Caco-2 (cell line): ENCODE results near the gene VANGL1. TPM values are rescaled to one million over a fixed set of nuclear protein-coding genes. Genes with fewer than 3 reads are reported as not detected.

ENCODE experiments used
- BruUV-seq: library from RNA; stranded (reverse); fragments of 400-500 nt; replicated peaks from 2 replicates; lab custom pipeline; 2021; lab: Mats Ljungman, UMichigan
- CTCF ChIA-PET: fragments of 300-600 bp; sonication (Branson Sonifier 250); formaldehyde crosslinking; loops from one replicate; lab custom pipeline; 2022; ENCODE audit warnings: antibody characterized with exemption; lab: Charles Lee
- POLR2A ChIA-PET: fragments of 300-600 bp; sonication (Branson Sonifier 250); formaldehyde crosslinking; loops from one replicate; lab custom pipeline; 2022; ENCODE audit warnings: antibody characterized with exemption; lab: Charles Lee
- DNase-seq, 2 experiments: peaks; one replicate each; pipeline versions ENCODE4 v3.0.0 to v3.0.0-alpha.2; 2020 to 2022
- H3K27me3 ChIP-seq: replicated peaks from 2 replicates; pipeline ENCODE4 v1.6.0; 2011; ENCODE audit warnings: low read length; ENCODE audit not compliant: control insufficient read depth, insufficient read depth
- H3K36me3 ChIP-seq: 2 replicates; pipeline ENCODE4 v1.5.1; 2011; ENCODE audit warnings: low read length; ENCODE audit not compliant: control insufficient read depth, insufficient read depth
- H3K4me1 ChIP-seq: fragments of 250-450 bp; sonication (Bioruptor Pico); 2 replicates; pipeline ENCODE4 v1.5.1; 2020; ENCODE audit warnings: mild to moderate bottlenecking
- H3K4me3 ChIP-seq: 2 replicates; pipeline ENCODE4 v1.5.1; 2011; ENCODE audit warnings: low read depth, mild to moderate bottlenecking, control low read depth, low read length
- H3K9me3 ChIP-seq: fragments of 250-450 bp; sonication (Bioruptor Pico); 2 replicates; pipeline ENCODE4 v1.5.1; 2020; ENCODE audit warnings: mild to moderate bottlenecking, moderate library complexity
- H3K27ac Mint-ChIP-seq: one replicate; pipeline ENCODE4 v1.8.0; 2022; ENCODE audit warnings: mixed read lengths; ENCODE audit not compliant: unreplicated experiment
- H3K27me3 Mint-ChIP-seq: one replicate; pipeline ENCODE4 v1.8.0; 2022; ENCODE audit warnings: mixed read lengths; ENCODE audit not compliant: insufficient read depth, unreplicated experiment
- H3K36me3 Mint-ChIP-seq: one replicate; pipeline ENCODE4 v1.8.0; 2022; ENCODE audit warnings: mild to moderate bottlenecking, mixed read lengths; ENCODE audit not compliant: insufficient read depth, unreplicated experiment
- H3K4me1 Mint-ChIP-seq: one replicate; pipeline ENCODE4 v1.8.0; 2022; ENCODE audit warnings: low read depth, mixed read lengths; ENCODE audit not compliant: unreplicated experiment
- H3K4me3 Mint-ChIP-seq: one replicate; pipeline ENCODE4 v1.8.0; 2022; ENCODE audit warnings: mild to moderate bottlenecking, moderate library complexity, mixed read lengths; ENCODE audit not compliant: unreplicated experiment
- H3K9me3 Mint-ChIP-seq: one replicate; pipeline ENCODE4 v1.8.0; 2022; ENCODE audit warnings: mixed read lengths; ENCODE audit not compliant: unreplicated experiment
- intact Hi-C: fragments of 100-400 bp; cut with micrococcal nuclease; formaldehyde crosslinking; loops from one replicate; pipeline ENCODE4 v1.10.0; 2022; ENCODE audit not compliant: unreplicated experiment
- total RNA-seq: library from RNA; stranded (reverse); gene quantifications from 2 replicates; pipeline ENCODE4 v1.2.3, GENCODE V29; 2022
- TF ChIP-seq, protein P1 (sequence below), 2 experiments: fragments of 200-600 bp in 1 of 2; IDR thresholded peaks; 1 replicate in 1 of 2; 2 replicates in 1 of 2; pipeline versions ENCODE4 v1.5.1 to v1.8.0; 2011 to 2022; ENCODE audit warnings: antibody characterized with exemption in 1 of 2, control low read depth in 1 of 2, inconsistent platforms in 1 of 2, low read depth in 1 of 2, low read length in 1 of 2, mild to moderate bottlenecking in 1 of 2, moderate library complexity in 1 of 2; ENCODE audit not compliant: insufficient read depth in 1 of 2, severe bottlenecking in 1 of 2, unreplicated experiment in 1 of 2

VANGL1 gene
- total RNA-seq, 1 experiment from 2014 or later, result 13.6 TPM

DNA sequence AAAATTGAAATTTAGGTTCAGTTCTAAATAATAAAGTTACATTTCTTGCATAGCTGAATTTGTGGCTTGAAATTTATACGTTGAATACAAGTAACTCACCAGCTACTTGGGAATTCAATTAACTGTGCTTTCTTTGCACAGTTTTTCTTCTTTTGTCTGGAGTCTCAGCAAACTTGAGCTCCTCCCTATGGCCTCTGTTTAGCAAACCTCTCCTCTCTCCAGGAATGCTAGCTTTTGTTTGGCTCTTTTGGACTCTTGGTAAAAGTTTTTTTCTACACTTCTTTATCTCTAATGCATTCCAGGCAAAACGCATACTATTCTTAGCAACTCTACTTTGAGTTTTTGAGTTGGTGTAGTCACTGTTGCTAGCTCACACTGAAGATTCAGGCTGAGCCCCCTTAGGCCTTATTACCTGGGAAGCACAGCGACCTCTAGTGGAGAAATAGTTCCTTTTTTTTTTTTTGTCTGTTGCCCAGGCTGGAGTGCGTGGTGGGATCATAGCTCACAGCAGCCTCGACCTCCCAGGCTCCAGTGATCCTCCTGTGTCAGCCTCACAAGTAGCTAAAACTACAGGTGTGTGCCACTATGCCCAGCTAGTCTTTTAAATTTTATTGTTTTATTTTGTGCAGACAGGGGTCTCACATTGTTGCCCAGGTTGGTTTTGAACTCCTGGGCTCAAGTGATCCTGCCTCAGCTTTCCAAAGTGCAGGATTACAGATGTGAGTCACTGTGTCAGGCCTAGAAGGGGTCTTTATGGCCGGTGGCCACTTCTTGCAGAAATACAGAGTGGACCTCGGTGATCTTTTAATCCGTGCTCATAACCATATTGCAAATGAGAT is 65.0 kb downstream of the VANGL1 start:
- peaks cover 37% of the 10 kb centered on the region for H3K4me1 ChIP-seq
- TF ChIP-seq, protein P1, sequence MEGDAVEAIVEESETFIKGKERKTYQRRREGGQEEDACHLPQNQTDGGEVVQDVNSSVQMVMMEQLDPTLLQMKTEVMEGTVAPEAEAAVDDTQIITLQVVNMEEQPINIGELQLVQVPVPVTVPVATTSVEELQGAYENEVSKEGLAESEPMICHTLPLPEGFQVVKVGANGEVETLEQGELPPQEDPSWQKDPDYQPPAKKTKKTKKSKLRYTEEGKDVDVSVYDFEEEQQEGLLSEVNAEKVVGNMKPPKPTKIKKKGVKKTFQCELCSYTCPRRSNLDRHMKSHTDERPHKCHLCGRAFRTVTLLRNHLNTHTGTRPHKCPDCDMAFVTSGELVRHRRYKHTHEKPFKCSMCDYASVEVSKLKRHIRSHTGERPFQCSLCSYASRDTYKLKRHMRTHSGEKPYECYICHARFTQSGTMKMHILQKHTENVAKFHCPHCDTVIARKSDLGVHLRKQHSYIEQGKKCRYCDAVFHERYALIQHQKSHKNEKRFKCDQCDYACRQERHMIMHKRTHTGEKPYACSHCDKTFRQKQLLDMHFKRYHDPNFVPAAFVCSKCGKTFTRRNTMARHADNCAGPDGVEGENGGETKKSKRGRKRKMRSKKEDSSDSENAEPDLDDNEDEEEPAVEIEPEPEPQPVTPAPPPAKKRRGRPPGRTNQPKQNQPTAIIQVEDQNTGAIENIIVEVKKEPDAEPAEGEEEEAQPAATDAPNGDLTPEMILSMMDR (IDR thresholded peaks at IDR 0.05; ENCODE audit: insufficient read depth in 1 of 2, low read depth in 1 of 2, low read length in 1 of 2, severe bottlenecking in 1 of 2, unreplicated experiment in 1 of 2), result peak; percentile 49 to 62
- H3K36me3 ChIP-seq, result no peaks in the 10 kb centered on the region
- H3K27me3 ChIP-seq, result no peaks in the 10 kb centered on the region
- Mint-ChIP-seq H3K27ac (peak overlapping the region; percentile 83), H3K27me3 (no peaks in the 10 kb centered on the region), H3K4me3 (no peak overlapping the region), H3K4me1 (peaks cover 14% of the 10 kb centered on the region), H3K9me3 (no peaks in the 10 kb centered on the region), H3K36me3 (no peaks in the 10 kb centered on the region)
- ChIA-PET CTCF (interaction anchor here (0.6 to 2.6 kb wide), 22 partner anchors 8 to 1563 kb away, joined by 3 to 22 read pairs (median 4); partner anchors contain the start of gene VANGL1), POLR2A (interaction anchor here (0.8 to 1.1 kb wide), 3 partner anchors 8 to 64 kb away, joined by 4 to 5 read pairs (median 4); partner anchors contain the start of gene VANGL1)
- BruUV-seq, result no TSS peak
- H3K4me3 ChIP-seq, result no peak overlapping the region
- no peaks in the 10 kb centered on the region for H3K9me3 ChIP-seq
- intact Hi-C loops, result loop anchor here (1.0 kb wide), 1 partner anchor 99 kb away; no protein-coding TSS in a partner anchor
- peak; percentile 45 to 54 for DNase-seq

DNA sequence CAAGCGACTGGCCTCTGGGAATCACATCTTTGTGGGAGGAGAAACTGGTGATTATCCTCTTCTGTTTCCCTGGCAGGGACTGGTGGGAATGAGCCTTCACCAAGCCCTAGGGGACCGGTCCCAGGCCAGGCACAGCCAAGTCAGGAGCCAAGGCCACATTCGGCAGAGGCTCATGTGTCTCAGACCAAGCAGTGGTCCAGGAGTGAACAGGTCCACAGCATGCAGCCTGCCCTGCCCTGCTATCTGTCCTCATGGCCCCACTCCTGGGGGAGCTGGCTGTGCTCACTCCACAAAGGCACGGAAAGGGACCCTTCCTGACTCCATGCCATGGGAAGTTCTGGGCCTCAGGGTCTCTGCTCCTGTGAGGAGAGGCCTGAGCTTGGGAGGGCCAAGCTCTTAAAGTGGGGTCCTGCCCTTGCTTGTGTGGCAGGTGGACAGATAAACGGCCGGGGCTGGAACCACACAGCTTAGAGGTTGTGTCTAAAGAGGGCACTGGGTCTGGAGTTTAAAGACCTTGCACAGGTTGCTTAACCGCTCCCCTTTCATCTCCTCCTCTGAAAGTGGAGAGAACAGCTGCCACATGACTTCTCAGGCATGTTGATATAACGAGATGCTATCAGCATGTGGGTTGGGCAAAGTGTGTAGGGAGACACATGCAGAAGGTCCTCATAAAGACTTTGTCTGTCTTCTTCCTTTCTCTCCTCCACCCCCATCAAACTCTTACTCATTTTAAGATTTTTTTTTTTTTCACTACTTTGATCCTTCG is 69.3 kb downstream of the VANGL1 start:
- CTCF ChIA-PET, result interaction anchor here (0.9 kb wide), 2 partner anchors 54 to 60 kb away, joined by 3 to 5 read pairs; no protein-coding TSS in a partner anchor
- POLR2A ChIA-PET, result interaction anchor here (0.6 kb wide), 1 partner anchor 22 kb away, joined by 4 read pairs; no protein-coding TSS in a partner anchor
- DNase-seq, result peak; percentile 75 to 83
- H3K4me3 Mint-ChIP-seq, result no peak overlapping the region
- H3K27ac Mint-ChIP-seq, result peak overlapping the region; percentile 84
- peaks cover 71% of the 10 kb centered on the region for H3K4me1 ChIP-seq
- no peaks in the 10 kb centered on the region for H3K9me3 Mint-ChIP-seq
- intact Hi-C loops, result loop anchor here (1.0 kb wide), 1 partner anchor 69 kb away; no protein-coding TSS in a partner anchor
- TF ChIP-seq, protein P1 (IDR thresholded peaks at IDR 0.05; ENCODE audit: insufficient read depth in 1 of 2, low read depth in 1 of 2, low read length in 1 of 2, severe bottlenecking in 1 of 2, unreplicated experiment in 1 of 2), result no peak
- no peaks in the 10 kb centered on the region for H3K36me3 ChIP-seq
- H3K4me1 Mint-ChIP-seq, result peaks cover 33% of the 10 kb centered on the region
- no peaks in the 10 kb centered on the region; the same call in 1 of the 2 replicates for H3K9me3 ChIP-seq
- no peaks in the 10 kb centered on the region for H3K27me3 Mint-ChIP-seq
- H3K36me3 Mint-ChIP-seq, result peaks cover 15% of the 10 kb centered on the region
- H3K4me3 ChIP-seq, result no peak overlapping the region
- BruUV-seq, result TSS peak; percentile 83
- H3K27me3 ChIP-seq, result no peaks in the 10 kb centered on the region
